Measurements from ENCODE around the gene GRID2IP.

The GRID2IP gene

GRCh38 chr7:6558837-6559236 lies 7.6 kb upstream of the GRID2IP start:
- no peak for DNase-seq (ENCODE audit: low spot score)
- peak; percentile 58 for TF ChIP-seq CTCF (IDR thresholded peaks at IDR 0.05; ENCODE audit: borderline replicate concordance, control extremely low read depth, extremely low read depth, insufficient read depth, missing control alignments)
- in situ Hi-C loops (cut with MboI; ENCODE audit: low sequenced_read_pairs, unreplicated experiment): no loop called here

- no peak for TF ChIP-seq CTCF (IDR thresholded peaks at IDR 0.05; ENCODE audit: borderline replicate concordance, control extremely low read depth, extremely low read depth, insufficient read depth, missing control alignments)
- peak; percentile 48 for DNase-seq (ENCODE audit: low spot score)
- in situ Hi-C loops (cut with MboI; ENCODE audit: low sequenced_read_pairs, unreplicated experiment): no loop called here
Observed at GRCh38 chr7:6556196-6556595, 4.9 kb upstream of the GRID2IP start.

- in situ Hi-C loops (cut with MboI; ENCODE audit: low sequenced_read_pairs, unreplicated experiment): no loop called here
Observed at GRCh38 chr7:6554848-6555247, 3.6 kb upstream of the GRID2IP start.

GRCh38 chr7:6553448-6554044 lies 2.3 kb upstream of the GRID2IP start:
- no peak for TF ChIP-seq CTCF (IDR thresholded peaks at IDR 0.05; ENCODE audit: borderline replicate concordance, control extremely low read depth, extremely low read depth, insufficient read depth, missing control alignments)
- in situ Hi-C loops (cut with MboI; ENCODE audit: low sequenced_read_pairs, unreplicated experiment): no loop called here
- DNase-seq (ENCODE audit: low spot score): peak; percentile 17

More at GRCh38 chr7:6554848-6555247, 3.6 kb upstream of the GRID2IP start:
- DNase-seq (ENCODE audit: low spot score): peak; percentile 32
- TF ChIP-seq CTCF (IDR thresholded peaks at IDR 0.05; ENCODE audit: borderline replicate concordance, control extremely low read depth, extremely low read depth, insufficient read depth, missing control alignments): no peak

- peak; percentile 6 for DNase-seq (ENCODE audit: low spot score)
- in situ Hi-C loops (cut with MboI; ENCODE audit: low sequenced_read_pairs, unreplicated experiment): no loop called here
- no peak for TF ChIP-seq CTCF (IDR thresholded peaks at IDR 0.05; ENCODE audit: borderline replicate concordance, control extremely low read depth, extremely low read depth, insufficient read depth, missing control alignments)
Observed at GRCh38 chr7:6547400-6547799, 3.9 kb downstream of the GRID2IP start.

GRCh38 chr7:6546498-6547251 lies 4.6 kb downstream of the GRID2IP start:
- peak; percentile 21 for DNase-seq (ENCODE audit: low spot score)
- in situ Hi-C loops (cut with MboI; ENCODE audit: low sequenced_read_pairs, unreplicated experiment): no loop called here
- TF ChIP-seq CTCF (IDR thresholded peaks at IDR 0.05; ENCODE audit: borderline replicate concordance, control extremely low read depth, extremely low read depth, insufficient read depth, missing control alignments): no peak

Data from GM13976 (cell line).